PC-3 (cell line): Measurements from ENCODE around the gene THADA. TPM values are rescaled to one million over a fixed set of nuclear protein-coding genes. Genes with fewer than 3 reads are reported as not detected.

ENCODE experiments used
- ATAC-seq: fragments of 200-7000 bp; cut with Tn5 transposase; 2 replicates; pipeline ENCODE4 v1.9.1; 2020; ENCODE audit warnings: mild to moderate bottlenecking, moderate library complexity
- BruUV-seq: library from RNA; stranded (reverse); fragments of 400-500 nt; replicated peaks from 2 replicates; lab custom pipeline; 2021; lab: Mats Ljungman, UMichigan
- CTCF ChIA-PET: fragments of 300-600 bp; sonication (Branson Sonifier 250); formaldehyde crosslinking; loops from one replicate; lab custom pipeline; 2022; ENCODE audit warnings: antibody characterized with exemption; lab: Charles Lee
- POLR2A ChIA-PET: fragments of 300-600 bp; sonication (Branson Sonifier 250); formaldehyde crosslinking; loops from one replicate; lab custom pipeline; 2022; ENCODE audit warnings: antibody characterized with exemption; ENCODE audit not compliant: unreplicated experiment; lab: Charles Lee
- DNase-seq: peaks from one replicate; pipeline ENCODE4 v3.0.0-alpha.2; 2015
- H2AFZ ChIP-seq: fragments of 300-600 bp; sonication (generic); 2 replicates; pipeline ENCODE4 v1.6.0; 2016; ENCODE audit warnings: antibody characterized with exemption, low read length
- H3F3A ChIP-seq: fragments of 300-600 bp; sonication (generic); one replicate; pipeline ENCODE4 v1.6.0; 2017; ENCODE audit warnings: antibody characterized with exemption, low read length, control low read depth, mild to moderate bottlenecking; ENCODE audit not compliant: unreplicated experiment
- H3K27ac ChIP-seq: fragments of 300-600 bp; sonication (generic); 2 replicates; pipeline ENCODE4 v1.5.1; 2016; ENCODE audit warnings: mild to moderate bottlenecking, low read length
- H3K27me3 ChIP-seq: fragments of 300-600 bp; sonication (generic); 2 replicates; pipeline ENCODE4 v1.6.1; 2016; ENCODE audit warnings: low read length, mixed read lengths
- H3K36me3 ChIP-seq: fragments of 300-600 bp; sonication (generic); 2 replicates; pipeline ENCODE4 v1.6.1; 2016; ENCODE audit warnings: low read depth, mixed run types, low read length, mixed read lengths
- H3K4me1 ChIP-seq: fragments of 300-600 bp; sonication (generic); 2 replicates; pipeline ENCODE4 v1.5.1; 2016; ENCODE audit warnings: low read length; ENCODE audit not compliant: insufficient read depth
- H3K4me2 ChIP-seq: fragments of 300-600 bp; sonication (generic); 2 replicates; pipeline ENCODE4 v1.6.0; 2016; ENCODE audit warnings: low read length
- H3K4me3 ChIP-seq: fragments of 300-600 bp; sonication (generic); 2 replicates; pipeline ENCODE4 v1.5.1; 2016; ENCODE audit warnings: mild to moderate bottlenecking, low read length, mixed read lengths
- H3K79me2 ChIP-seq: fragments of 300-600 bp; sonication (generic); 2 replicates; pipeline ENCODE4 v1.6.1; 2017; ENCODE audit warnings: low read length, mixed read lengths
- H3K9ac ChIP-seq: fragments of 300-600 bp; sonication (generic); 2 replicates; pipeline ENCODE4 v1.6.0; 2016; ENCODE audit warnings: mild to moderate bottlenecking, low read length
- H3K9me2 ChIP-seq: fragments of 300-600 bp; sonication (generic); replicated peaks from 2 replicates; pipeline ENCODE4 v1.6.1; 2016; ENCODE audit warnings: mixed run types, low read length, mixed read lengths
- H3K9me3 ChIP-seq: fragments of 300-600 bp; sonication (generic); 2 replicates; pipeline ENCODE4 v1.6.1; 2016; ENCODE audit warnings: low read length, mixed read lengths
- H4K20me1 ChIP-seq: fragments of 300-600 bp; sonication (generic); 2 replicates; pipeline ENCODE4 v1.6.1; 2016; ENCODE audit warnings: low read length, mixed read lengths
- EZH2 ChIP-seq: fragments of 300-600 bp; sonication (generic); IDR thresholded peaks from one replicate; pipeline ENCODE4 v1.6.1; 2017; ENCODE audit warnings: antibody characterized with exemption, mild to moderate bottlenecking, low read length; ENCODE audit not compliant: unreplicated experiment
- EZH2phosphoT487 ChIP-seq: fragments of 300-600 bp; sonication (generic); IDR thresholded peaks from 2 replicates; pipeline ENCODE4 v1.6.1; 2018; ENCODE audit warnings: mild to moderate bottlenecking, antibody characterized with exemption, low read length, borderline replicate concordance
- intact Hi-C: fragments of 100-400 bp; cut with micrococcal nuclease; formaldehyde crosslinking; loops from 2 replicates; pipeline ENCODE4 v1.9.0; 2023
- total RNA-seq: library from RNA; depleted of rRNA; stranded (reverse); fragments of >200 nt; gene quantifications from 2 replicates; pipeline ENCODE4 v1.2.3, GENCODE V29; 2014
- TF ChIP-seq, protein P1 (sequence below): fragments of 300-600 bp; sonication (generic); conservative IDR thresholded peaks from 2 replicates; pipeline ENCODE4 v1.5.1; 2017; ENCODE audit warnings: antibody characterized with exemption, low read depth, mild to moderate bottlenecking, low read length

THADA gene
- total RNA-seq, 1 experiment from 2014 or later = 33.6 TPM

DNA sequence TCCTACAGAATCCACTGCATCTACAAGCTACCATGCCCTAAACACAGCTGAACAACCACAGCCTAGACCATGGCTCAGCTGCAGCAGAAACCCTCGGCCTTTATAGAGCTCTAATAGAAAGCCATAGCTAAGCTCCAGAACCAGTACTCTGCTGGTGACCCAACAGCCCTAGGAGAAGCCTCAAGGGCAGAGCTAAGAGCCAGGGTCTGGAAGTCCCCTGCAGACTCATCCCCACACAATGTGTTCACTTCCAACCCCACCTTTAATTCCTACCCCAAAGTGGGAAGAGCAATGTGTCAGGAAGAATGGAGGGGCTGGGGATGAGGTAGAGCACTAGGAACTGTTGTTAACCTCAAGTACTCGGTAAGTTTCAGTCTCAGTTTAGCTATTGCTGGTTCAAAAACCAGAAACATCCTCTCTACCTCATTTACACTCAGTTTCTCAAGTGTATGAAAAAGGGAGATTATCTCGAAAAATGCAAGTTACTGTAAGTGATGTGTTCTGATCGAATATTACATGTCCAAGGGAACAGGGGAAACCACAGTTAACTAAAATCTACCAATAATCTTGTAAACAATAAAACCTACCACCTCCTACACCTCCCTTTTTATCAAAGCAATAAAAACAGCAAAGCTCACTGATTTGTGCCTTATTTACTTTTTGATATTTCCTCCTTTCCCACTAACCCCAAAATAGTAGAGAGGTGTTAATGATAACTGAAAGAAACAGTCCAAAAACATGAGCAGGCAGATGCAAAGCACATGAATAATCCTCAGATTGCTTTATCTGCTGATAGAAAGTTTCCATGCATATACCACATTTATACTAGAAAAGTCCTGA, 36.2 kb downstream of the THADA start:
- H4K20me1 ChIP-seq = no peaks in the 10 kb centered on the region
- H3K9me2 ChIP-seq = no peaks in the 10 kb centered on the region
- H3K9me3 ChIP-seq = no peaks in the 10 kb centered on the region
- H3K4me3 ChIP-seq = no peak overlapping the region
- H2AFZ ChIP-seq = no peak overlapping the region
- H3K4me2 ChIP-seq = no peak overlapping the region
- TF ChIP-seq EZH2 = no peak
- TF ChIP-seq, protein P1, sequence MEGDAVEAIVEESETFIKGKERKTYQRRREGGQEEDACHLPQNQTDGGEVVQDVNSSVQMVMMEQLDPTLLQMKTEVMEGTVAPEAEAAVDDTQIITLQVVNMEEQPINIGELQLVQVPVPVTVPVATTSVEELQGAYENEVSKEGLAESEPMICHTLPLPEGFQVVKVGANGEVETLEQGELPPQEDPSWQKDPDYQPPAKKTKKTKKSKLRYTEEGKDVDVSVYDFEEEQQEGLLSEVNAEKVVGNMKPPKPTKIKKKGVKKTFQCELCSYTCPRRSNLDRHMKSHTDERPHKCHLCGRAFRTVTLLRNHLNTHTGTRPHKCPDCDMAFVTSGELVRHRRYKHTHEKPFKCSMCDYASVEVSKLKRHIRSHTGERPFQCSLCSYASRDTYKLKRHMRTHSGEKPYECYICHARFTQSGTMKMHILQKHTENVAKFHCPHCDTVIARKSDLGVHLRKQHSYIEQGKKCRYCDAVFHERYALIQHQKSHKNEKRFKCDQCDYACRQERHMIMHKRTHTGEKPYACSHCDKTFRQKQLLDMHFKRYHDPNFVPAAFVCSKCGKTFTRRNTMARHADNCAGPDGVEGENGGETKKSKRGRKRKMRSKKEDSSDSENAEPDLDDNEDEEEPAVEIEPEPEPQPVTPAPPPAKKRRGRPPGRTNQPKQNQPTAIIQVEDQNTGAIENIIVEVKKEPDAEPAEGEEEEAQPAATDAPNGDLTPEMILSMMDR = no peak
- TF ChIP-seq EZH2phosphoT487 = no peak
- no peaks in the 10 kb centered on the region for H3F3A ChIP-seq
- H3K27ac ChIP-seq = no peak overlapping the region
- H3K9ac ChIP-seq = no peak overlapping the region
- DNase-seq (no peak), ATAC-seq (no peak)
- intact Hi-C loops = no loop called here
- H3K27me3 ChIP-seq = no peaks in the 10 kb centered on the region
- H3K4me1 ChIP-seq = no peaks in the 10 kb centered on the region
- BruUV-seq = no TSS peak
- peaks cover 22% of the 10 kb centered on the region for H3K36me3 ChIP-seq
- no peaks in the 10 kb centered on the region for H3K79me2 ChIP-seq
- POLR2A ChIA-PET = no interaction called here
- CTCF ChIA-PET = no interaction called here

DNA sequence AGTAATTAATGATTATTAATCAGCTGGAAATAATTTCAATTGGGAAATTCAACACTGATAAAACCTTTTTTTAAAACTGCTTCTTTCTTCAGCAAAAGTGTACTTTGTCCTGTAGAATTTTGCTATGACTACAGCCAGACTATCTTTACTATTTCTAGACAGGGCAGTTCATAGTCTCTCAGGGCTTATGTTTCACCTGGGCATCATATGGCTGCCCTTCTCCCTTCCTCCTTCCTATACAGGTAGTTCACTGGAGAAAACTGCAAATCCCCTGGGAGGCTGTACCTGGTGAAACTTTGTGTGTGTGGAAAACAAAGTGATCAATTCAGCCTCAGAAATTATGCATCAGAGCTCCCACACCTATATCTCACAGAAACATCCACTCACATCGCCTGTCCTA, 38.6 kb downstream of the THADA start:
- no TSS peak for BruUV-seq

More for the DNA sequence above, 38.6 kb downstream of the THADA start:
- Histone ChIP-seq H3F3A (no peaks in the 10 kb centered on the region), H3K4me2 (no peak overlapping the region), H3K9me3 (no peaks in the 10 kb centered on the region), H3K36me3 (peaks cover 29% of the 10 kb centered on the region), H3K4me1 (no peaks in the 10 kb centered on the region), H4K20me1 (no peaks in the 10 kb centered on the region), H3K9me2 (no peaks in the 10 kb centered on the region), H3K9ac (no peak overlapping the region), H3K27ac (no peak overlapping the region), H3K4me3 (no peak overlapping the region), H2AFZ (no peak overlapping the region), H3K27me3 (no peaks in the 10 kb centered on the region), H3K79me2 (no peaks in the 10 kb centered on the region)
- ATAC-seq = no peak
- DNase-seq = no peak
- ChIA-PET CTCF (no interaction called here), POLR2A (no interaction called here)
- intact Hi-C loops = no loop called here
- TF ChIP-seq EZH2 (no peak), EZH2phosphoT487 (no peak)
- TF ChIP-seq, protein P1 = no peak
